NCI-H510A (cell line): ENCODE measurements around the gene DDX42.
"Not testable (repeated sequence)": the region's sequence is repeated elsewhere in the genome, so short reads cannot be mapped to it uniquely, and the experiment has no call there.

ENCODE experiments used
- DNase-seq: peaks from one replicate; lab custom pipeline; 2025; lab: John Stamatoyannopoulos, UW

DDX42 gene

DNA sequence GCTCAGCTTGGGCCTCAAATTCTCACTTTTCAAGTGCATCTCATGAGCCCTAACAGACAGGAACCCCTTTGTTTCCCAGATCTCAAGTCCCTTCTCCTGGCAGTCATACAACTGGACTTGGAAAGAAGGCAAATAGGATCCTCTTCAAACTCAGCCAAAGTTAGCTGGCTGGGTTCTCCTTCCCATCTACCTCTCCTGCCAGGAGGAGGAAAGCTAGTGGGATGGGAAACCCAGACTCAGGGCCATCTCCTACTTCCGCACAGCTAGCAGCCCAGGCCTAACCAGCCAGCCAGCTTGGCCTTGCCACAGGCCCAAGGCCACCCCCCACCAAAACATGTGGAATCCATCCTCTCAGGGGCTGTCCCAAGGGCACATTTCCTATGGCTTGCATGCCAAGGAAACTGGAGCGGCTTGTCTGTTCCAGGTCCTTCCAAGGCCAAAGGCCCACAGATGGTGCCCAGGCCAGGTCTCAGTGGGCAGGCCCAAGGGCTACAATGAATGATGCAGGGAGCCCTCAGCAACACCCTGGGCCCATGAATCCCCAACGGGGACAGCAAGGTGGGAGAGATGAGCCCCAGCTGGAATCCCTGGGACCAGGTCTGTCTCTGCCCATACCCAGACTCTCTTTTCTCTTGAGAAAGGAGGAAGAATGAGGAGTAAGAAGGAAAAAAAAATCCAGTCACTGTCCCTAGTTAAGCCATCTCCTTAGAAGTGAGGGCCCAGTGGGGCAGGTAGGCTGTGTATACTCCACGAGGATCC, 66.8 kb downstream of the DDX42 start:
- DNase-seq = no peak

DNA sequence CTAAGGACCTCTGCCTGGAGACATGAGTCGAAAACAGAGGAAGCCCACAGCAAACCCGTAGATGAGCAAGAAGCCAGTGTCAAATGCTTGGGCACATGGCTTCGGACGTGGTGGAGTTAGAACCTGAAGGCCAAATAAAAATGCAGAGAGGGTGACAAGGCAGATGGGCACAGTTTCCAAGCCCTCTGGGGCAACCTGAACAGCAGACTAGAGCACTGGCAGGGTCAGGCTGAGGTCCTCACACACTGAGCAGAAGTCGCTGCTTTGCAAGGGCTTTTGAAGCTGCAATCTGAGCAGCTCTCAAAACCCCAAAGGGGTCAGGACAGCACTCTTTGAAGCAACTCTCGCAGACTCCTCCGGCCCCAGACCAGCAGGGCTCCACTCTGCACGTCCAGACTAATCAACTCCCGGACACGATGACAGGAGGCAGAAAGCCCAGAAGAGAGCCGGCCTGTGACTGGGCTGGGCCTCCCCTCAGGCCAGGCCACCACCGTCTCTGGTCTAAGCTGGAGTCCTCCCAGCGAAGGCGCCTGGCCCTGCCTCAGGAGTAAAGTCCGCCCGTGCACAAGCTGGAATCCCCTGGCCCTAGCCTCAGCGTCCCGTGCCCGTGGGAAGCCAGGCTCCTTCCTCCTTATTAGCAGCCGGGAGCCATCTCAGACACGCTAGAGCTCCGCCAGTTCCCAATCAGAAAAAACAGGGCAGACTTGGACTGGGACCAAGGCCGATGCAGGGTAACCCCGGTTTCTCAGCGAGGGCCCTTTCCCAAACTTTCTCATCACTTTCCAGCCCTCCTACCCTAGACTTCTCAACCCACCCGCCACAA, 67.6 kb downstream of the DDX42 start:
- no peak for DNase-seq

DNA sequence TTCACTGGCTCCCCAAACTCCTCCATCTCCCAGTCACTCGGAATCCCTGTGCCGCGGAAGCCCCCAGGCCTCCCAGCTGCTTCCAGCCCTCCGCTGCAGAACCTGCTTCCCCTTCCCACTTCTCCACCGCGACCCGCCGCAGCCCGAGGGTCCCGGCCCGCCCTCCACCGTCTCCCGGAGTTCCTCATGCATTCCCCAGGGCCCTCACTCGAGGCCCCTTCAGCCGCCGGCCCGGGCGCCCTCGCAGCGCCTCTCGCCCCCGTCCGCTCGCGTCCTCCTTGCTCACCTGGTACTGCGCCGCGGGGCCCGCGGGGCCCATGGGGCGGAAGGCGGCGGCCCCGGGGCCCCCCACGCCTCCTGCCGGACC, 68.2 kb downstream of the DDX42 start:
- DNase-seq = peak; percentile 57

GRCh38 chr17:63842540-63843386, 68.8 kb downstream of the DDX42 start, which contains the start of gene SMARCD2:
SMARCD2 (minus strand) TSS chr17:63842685; CDS start chr17:63842674, 11 bp downstream.
- peak; percentile 99 for DNase-seq

GRCh38 chr17:63843387-63843888, 69.5 kb downstream of the DDX42 start:
- DNase-seq = not testable (repeated sequence)

- DNase-seq = no peak
These were observed 70.1 kb downstream of the DDX42 start for GRCh38 chr17:63843910-63844677.

GRCh38 chr17:63845509-63845908, 71.5 kb downstream of the DDX42 start:
- no peak for DNase-seq

DNA sequence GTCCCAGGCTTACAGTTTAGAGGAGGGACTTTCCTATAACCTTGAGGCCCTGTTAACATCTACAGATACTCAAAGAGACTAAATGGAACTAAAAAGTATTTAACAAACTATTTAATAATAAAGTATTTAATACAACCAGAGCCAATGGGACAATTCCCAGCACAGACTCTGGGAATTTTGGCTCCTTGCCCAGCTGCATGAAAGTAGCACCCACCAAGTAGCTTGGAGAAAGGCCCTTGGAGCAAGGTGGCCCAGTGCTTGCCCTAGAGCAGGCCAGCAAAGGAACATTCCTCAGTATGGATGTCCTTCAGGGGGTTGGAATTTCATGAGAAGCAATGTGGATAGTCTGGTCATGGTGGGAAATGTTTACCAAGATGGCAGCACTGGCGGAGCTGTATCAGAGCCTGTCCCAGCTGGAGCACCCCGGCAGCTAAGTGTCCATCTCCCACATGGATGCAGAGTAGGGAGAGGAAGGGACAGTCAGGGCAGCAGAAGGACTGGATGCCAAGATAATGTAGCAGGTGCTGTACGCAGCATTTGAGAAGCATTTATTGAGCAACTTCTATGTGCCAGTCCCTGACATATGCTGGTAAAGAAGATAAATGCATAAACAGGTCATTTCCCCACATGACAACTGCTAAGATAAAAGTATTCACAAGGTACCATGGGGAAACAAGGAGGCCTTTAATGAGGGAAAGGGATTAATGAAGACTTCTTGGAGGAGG, 73.7 kb downstream of the DDX42 start:
- DNase-seq = no peak

GRCh38 chr17:63848834-63849689, 75.1 kb downstream of the DDX42 start:
- DNase-seq = peak; percentile 49

GRCh38 chr17:63850401-63850800, 76.4 kb downstream of the DDX42 start:
- DNase-seq = no peak

- no peak for DNase-seq
These were observed 79.3 kb downstream of the DDX42 start for GRCh38 chr17:63853260-63853659.

GRCh38 chr17:63854709-63855108, 80.7 kb downstream of the DDX42 start:
- no peak for DNase-seq

DNA sequence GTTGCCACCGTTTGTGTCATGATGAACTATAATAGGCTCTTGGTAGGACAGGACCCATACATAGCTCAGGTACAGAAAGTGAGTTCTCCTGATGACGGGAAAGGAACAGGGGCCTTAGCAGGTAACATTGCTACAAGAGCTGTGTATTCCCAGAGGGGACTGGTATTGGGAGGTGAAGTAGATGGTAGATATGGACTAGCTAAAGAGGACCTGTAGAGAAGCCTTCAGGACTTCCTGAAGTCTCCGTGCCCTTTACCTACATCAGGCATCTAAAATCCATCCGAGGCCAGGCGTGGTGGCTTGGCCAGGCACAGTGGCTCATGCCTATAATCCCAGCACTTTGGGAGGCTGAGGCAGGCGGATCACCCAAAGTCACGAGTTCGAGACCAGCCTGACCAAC, 81.2 kb downstream of the DDX42 start:
- no peak for DNase-seq

DNA sequence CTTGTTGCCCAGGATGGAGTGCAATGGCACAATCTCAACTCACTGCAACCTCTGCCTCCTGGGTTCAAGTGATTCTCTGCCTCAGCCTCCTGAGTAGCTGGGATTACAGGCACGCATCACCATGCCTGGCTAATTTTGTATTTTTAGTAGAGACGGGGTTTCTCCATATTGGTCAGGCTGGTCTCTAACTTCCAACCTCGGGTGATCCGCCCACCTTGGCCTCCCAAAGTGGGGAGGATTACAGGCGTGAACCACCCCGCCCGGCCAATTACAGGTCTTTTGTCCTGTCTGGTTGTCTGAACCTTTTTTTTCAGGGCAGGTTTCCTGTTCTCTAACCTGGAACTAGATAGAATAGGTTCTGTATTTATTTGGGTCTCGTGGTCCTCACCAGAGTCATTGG, 82.5 kb downstream of the DDX42 start:
- DNase-seq = not testable (repeated sequence)

DNA sequence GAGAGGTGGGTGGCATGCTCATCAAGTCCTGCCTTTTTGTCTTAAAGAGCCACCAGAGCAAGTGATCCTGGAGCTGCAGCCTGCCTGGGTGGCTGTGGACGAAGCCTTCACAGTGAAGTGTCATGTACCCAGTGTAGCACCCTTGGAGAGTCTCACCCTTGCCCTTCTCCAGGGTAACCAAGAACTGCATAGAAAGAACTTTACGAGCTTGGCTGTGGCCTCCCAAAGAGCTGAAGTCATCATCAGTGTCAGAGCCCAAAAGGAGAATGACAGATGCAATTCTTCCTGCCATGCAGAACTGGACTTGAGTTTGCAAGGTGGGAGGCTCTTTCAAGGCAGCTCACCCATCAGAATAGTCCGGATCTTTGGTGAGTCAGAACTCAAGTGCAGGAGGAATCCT, 85.3 kb downstream of the DDX42 start:
- DNase-seq = no peak

- not testable (repeated sequence) for DNase-seq
These were observed 92.7 kb downstream of the DDX42 start for GRCh38 chr17:63866625-63867024.
